Measurements from ENCODE around the gene RBM15. TPM values are rescaled to one million over a fixed set of nuclear protein-coding genes. Genes with fewer than 3 reads are reported as not detected.

RBM15 gene
- total and polyA plus RNA-seq, 2 donors from 2014 or later, result 2.2 to 27.8 TPM

GRCh38 chr1:110309139-110309538, 30.0 kb upstream of the RBM15 start:
- intact Hi-C loops (cut with DNase I), result no loop called here
- H3K4me1 ChIP-seq (ENCODE audit: control insufficient read depth in 2 of 3, insufficient read depth in 2 of 3, low read depth in 1 of 3, low read length in 3 of 3), result no peaks in the 10 kb centered on the region
- no peak overlapping the region for H3K4me3 ChIP-seq (ENCODE audit: low read length in 3 of 3)
- H3K9ac ChIP-seq (ENCODE audit: low read length in 3 of 3), result no peak overlapping the region
- no peaks in the 10 kb centered on the region for H3K36me3 ChIP-seq (ENCODE audit: control insufficient read depth in 2 of 3, insufficient read depth in 3 of 3, low read length in 3 of 3)
- FAIRE-seq (no peak), DNase-seq (no peak)
- H3K27ac ChIP-seq (ENCODE audit: low read depth in 2 of 2, low read length in 2 of 2), result no peak overlapping the region
- no peak for TF ChIP-seq CTCF (IDR thresholded peaks at IDR 0.05; ENCODE audit: borderline replicate concordance, extremely low read depth, insufficient read depth)
- H3K9me3 ChIP-seq (ENCODE audit: control insufficient read depth in 2 of 3, insufficient read depth in 1 of 3, low read length in 3 of 3), result no peaks in the 10 kb centered on the region
- no peaks in the 10 kb centered on the region for H3K27me3 ChIP-seq (ENCODE audit: control insufficient read depth, insufficient read depth, low read length)

GRCh38 chr1:110309767-110310166, 29.4 kb upstream of the RBM15 start:
- Histone ChIP-seq H3K27me3 (ENCODE audit: control insufficient read depth, insufficient read depth, low read length) (no peaks in the 10 kb centered on the region), H3K9me3 (ENCODE audit: control insufficient read depth in 2 of 3, insufficient read depth in 1 of 3, low read length in 3 of 3) (no peaks in the 10 kb centered on the region), H3K9ac (ENCODE audit: low read length in 3 of 3) (no peak overlapping the region), H3K4me1 (ENCODE audit: control insufficient read depth in 2 of 3, insufficient read depth in 2 of 3, low read depth in 1 of 3, low read length in 3 of 3) (no peaks in the 10 kb centered on the region), H3K27ac (ENCODE audit: low read depth in 2 of 2, low read length in 2 of 2) (no peak overlapping the region), H3K36me3 (ENCODE audit: control insufficient read depth in 2 of 3, insufficient read depth in 3 of 3, low read length in 3 of 3) (no peaks in the 10 kb centered on the region), H3K4me3 (ENCODE audit: low read length in 3 of 3) (no peak overlapping the region)
- DNase-seq (no peak), FAIRE-seq (no peak)
- no peak for TF ChIP-seq CTCF (IDR thresholded peaks at IDR 0.05; ENCODE audit: borderline replicate concordance, extremely low read depth, insufficient read depth)
- intact Hi-C loops (cut with DNase I), result loop anchor here (5.0 kb wide), 1 partner anchor 102 kb away; no protein-coding TSS in a partner anchor

GRCh38 chr1:110310300-110310699, 28.9 kb upstream of the RBM15 start:
- Histone ChIP-seq H3K9ac (ENCODE audit: low read length in 3 of 3) (no peak overlapping the region), H3K4me3 (ENCODE audit: low read length in 3 of 3) (no peak overlapping the region), H3K4me1 (ENCODE audit: control insufficient read depth in 2 of 3, insufficient read depth in 2 of 3, low read depth in 1 of 3, low read length in 3 of 3) (no peaks in the 10 kb centered on the region), H3K27me3 (ENCODE audit: control insufficient read depth, insufficient read depth, low read length) (no peaks in the 10 kb centered on the region), H3K27ac (ENCODE audit: low read depth in 2 of 2, low read length in 2 of 2) (no peak overlapping the region), H3K9me3 (ENCODE audit: control insufficient read depth in 2 of 3, insufficient read depth in 1 of 3, low read length in 3 of 3) (no peaks in the 10 kb centered on the region), H3K36me3 (ENCODE audit: control insufficient read depth in 2 of 3, insufficient read depth in 3 of 3, low read length in 3 of 3) (no peaks in the 10 kb centered on the region)
- DNase-seq (no peak), FAIRE-seq (no peak)
- no peak for TF ChIP-seq CTCF (IDR thresholded peaks at IDR 0.05; ENCODE audit: borderline replicate concordance, extremely low read depth, insufficient read depth)
- intact Hi-C loops (cut with DNase I), result loop anchor here (5.0 kb wide), 1 partner anchor 103 kb away; no protein-coding TSS in a partner anchor

Measured in kidney (tissue), 14 donors.